Measurements from ENCODE around the gene MMEL1.

DNA sequence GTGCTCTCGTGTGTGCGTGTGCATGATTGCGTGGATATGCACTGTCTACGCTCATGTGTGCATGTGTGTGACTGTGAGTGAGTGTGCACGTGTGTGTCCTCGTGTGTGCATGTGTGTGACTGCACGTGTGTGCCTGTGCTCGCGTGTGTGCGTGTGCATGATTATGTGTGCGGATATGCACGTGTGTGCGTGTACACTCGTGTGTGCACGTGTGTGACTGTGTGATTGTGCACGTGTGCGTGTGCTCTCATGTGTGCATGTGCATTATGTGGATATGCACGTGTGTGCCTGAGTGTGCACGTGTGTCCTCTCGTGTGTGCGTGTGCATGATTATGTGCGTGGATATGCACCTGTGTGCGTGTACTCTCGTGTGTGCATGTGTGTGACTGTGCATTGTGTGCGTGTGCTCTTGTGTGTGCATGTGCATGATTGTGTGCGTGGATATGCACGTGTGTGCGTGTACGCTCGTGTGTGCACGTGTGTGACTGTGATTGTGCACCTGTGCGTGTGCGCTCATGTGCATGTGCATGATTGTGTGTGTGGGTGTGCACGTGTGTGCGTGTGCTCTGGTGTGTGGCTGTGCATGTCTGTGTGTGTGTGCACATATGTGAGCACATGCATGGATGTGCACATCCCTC, 2.2 kb downstream of the MMEL1 start:
- TF ChIP-seq CTCF (IDR thresholded peaks at IDR 0.05), result no peak
- TF ChIP-seq EP300 (IDR thresholded peaks at IDR 0.05), result no peak
- TF ChIP-seq POLR2A (IDR thresholded peaks at IDR 0.05), result no peak

Measured in suprapubic skin (tissue), 3 donors.